ENCODE measurements around the gene CTBP1. TPM values are rescaled to one million over a fixed set of nuclear protein-coding genes. Genes with fewer than 3 reads are reported as not detected.

The CTBP1 gene
- 191 and 234 TPM in 2 replicates for total RNA-seq (ENCODE audit: low replicate concordance)

GRCh38 chr4:1248245-1249147, at the start of gene CTBP1:
CTBP1 (minus strand) TSS chr4:1249130; CDS start chr4:1241331, 7,799 bp downstream.

GRCh38 chr4:1289207-1290164, 40.6 kb upstream of the CTBP1 start, which contains the start of gene MAEA:
MAEA (plus strand) TSS chr4:1289891; CDS start chr4:1289914, 23 bp downstream.

DNA sequence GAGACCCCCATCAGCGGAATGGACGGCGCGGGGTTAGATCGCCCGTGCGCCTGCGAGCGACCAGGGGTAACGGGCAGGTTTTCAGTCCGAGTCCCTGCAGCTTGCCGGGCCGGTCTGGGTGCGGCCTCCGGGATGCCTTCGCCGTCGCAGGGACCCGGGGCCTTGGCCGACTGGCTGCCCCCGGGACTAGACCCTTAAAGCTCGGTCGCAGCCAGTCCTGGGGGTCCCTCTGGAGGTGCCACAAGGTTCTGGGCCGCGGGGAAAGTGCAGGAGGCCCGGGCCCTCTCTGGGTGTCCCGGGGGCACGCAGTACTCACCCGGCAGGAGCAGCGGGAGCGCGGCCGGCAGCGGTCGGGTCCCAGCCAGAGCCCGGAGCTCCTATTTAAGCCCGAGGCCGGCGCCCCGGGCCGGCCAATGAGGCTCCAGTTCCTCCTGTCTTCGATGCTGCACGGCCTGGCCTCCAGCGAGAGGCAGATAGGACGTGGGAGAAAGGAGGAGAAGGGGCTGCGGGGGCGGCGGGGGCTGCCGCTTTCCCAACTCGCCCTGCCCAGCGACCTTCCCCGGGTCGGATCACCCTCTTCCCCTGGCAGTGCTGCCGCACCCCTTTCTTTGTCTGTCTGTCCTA, 76.6 kb downstream of the CTBP1 start, which contains the start of gene SPON2:
Gene SPON2, minus strand, starts transcription at position 356 of the 624 bp plus-strand sequence.

Other genes with a start within 250 kb of the CTBP1 start
- gene FGFRL1, start 237.5 kb downstream of the CTBP1 start, total RNA-seq (ENCODE audit: low replicate concordance): 20.1 and 25.5 TPM in 2 replicates
- 0.60 and 0.82 TPM in 2 replicates for gene RNF212, start 135.6 kb downstream of the CTBP1 start, total RNA-seq (ENCODE audit: low replicate concordance)
- gene SPON2, start 76.5 kb downstream of the CTBP1 start, total RNA-seq (ENCODE audit: low replicate concordance): 3.5 and 79.9 TPM in 2 replicates
- gene MAEA, start 40.8 kb upstream of the CTBP1 start, total RNA-seq (ENCODE audit: low replicate concordance): 63.7 and 103 TPM in 2 replicates
- gene UVSSA, start 98.1 kb upstream of the CTBP1 start, total RNA-seq (ENCODE audit: low replicate concordance): 5.3 and 6.6 TPM in 2 replicates
- gene NKX1-1, start 157.3 kb upstream of the CTBP1 start, total RNA-seq (ENCODE audit: low replicate concordance): not detected in 2 replicates